Measurements from ENCODE around the gene PDE8A. TPM values are rescaled to one million over a fixed set of nuclear protein-coding genes. Genes with fewer than 3 reads are reported as not detected.

PDE8A gene
- total RNA-seq, 1 donor, result 30.4 TPM

GRCh38 chr15:85036716-85037115, 55.1 kb downstream of the PDE8A start:
- peaks cover 61% of the 10 kb centered on the region for H3K79me2 ChIP-seq (ENCODE audit: insufficient read depth, low read length)
- no peak for TF ChIP-seq CTCF (IDR thresholded peaks at IDR 0.05; ENCODE audit: extremely low read depth, low read depth, low read length)
- DNase-seq (ENCODE audit: insufficient read length, low spot score, missing footprints), result no peak

GRCh38 chr15:85037641-85038040, 56.0 kb downstream of the PDE8A start:
- peaks cover 8% of the 10 kb centered on the region for H4K20me1 ChIP-seq (ENCODE audit: insufficient read depth, low read length)
- DNase-seq (ENCODE audit: insufficient read length, low spot score, missing footprints), result peak; percentile 37
- H3K27me3 ChIP-seq (ENCODE audit: insufficient read depth, low read length), result no peaks in the 10 kb centered on the region
- H3K27ac ChIP-seq (ENCODE audit: low read depth, low read length), result no peak overlapping the region
- no peaks in the 10 kb centered on the region for H3K4me1 ChIP-seq (ENCODE audit: insufficient read depth, low read length)
- peaks cover 61% of the 10 kb centered on the region for H3K79me2 ChIP-seq (ENCODE audit: insufficient read depth, low read length)
- no peak overlapping the region for H3K4me2 ChIP-seq (ENCODE audit: insufficient read depth, low read length)
- no peaks in the 10 kb centered on the region for H3K9me3 ChIP-seq (ENCODE audit: low read depth, low read length)
- H3K4me3 ChIP-seq (ENCODE audit: insufficient read depth, low read length), result no peak overlapping the region
- no peak overlapping the region for H2AFZ ChIP-seq (ENCODE audit: low read length)
- no peaks in the 10 kb centered on the region for H3K36me3 ChIP-seq (ENCODE audit: insufficient read depth, low read length)
- TF ChIP-seq CTCF (IDR thresholded peaks at IDR 0.05; ENCODE audit: extremely low read depth, low read depth, low read length), result no peak

More at GRCh38 chr15:85036716-85037115, 55.1 kb downstream of the PDE8A start:
- Histone ChIP-seq H3K4me2 (ENCODE audit: insufficient read depth, low read length) (no peak overlapping the region), H2AFZ (ENCODE audit: low read length) (no peak overlapping the region), H3K4me1 (ENCODE audit: insufficient read depth, low read length) (no peaks in the 10 kb centered on the region), H3K27ac (ENCODE audit: low read depth, low read length) (no peak overlapping the region), H3K27me3 (ENCODE audit: insufficient read depth, low read length) (no peaks in the 10 kb centered on the region), H3K36me3 (ENCODE audit: insufficient read depth, low read length) (no peaks in the 10 kb centered on the region), H4K20me1 (ENCODE audit: insufficient read depth, low read length) (peaks cover 12% of the 10 kb centered on the region), H3K4me3 (ENCODE audit: insufficient read depth, low read length) (no peak overlapping the region), H3K9me3 (ENCODE audit: low read depth, low read length) (no peaks in the 10 kb centered on the region)

GRCh38 chr15:85041230-85041629, 59.6 kb downstream of the PDE8A start:
- Histone ChIP-seq H3K4me2 (ENCODE audit: insufficient read depth, low read length) (no peak overlapping the region), H3K4me1 (ENCODE audit: insufficient read depth, low read length) (no peaks in the 10 kb centered on the region), H3K36me3 (ENCODE audit: insufficient read depth, low read length) (no peaks in the 10 kb centered on the region), H4K20me1 (ENCODE audit: insufficient read depth, low read length) (peaks cover 5% of the 10 kb centered on the region), H3K4me3 (ENCODE audit: insufficient read depth, low read length) (no peak overlapping the region), H2AFZ (ENCODE audit: low read length) (no peak overlapping the region), H3K27me3 (ENCODE audit: insufficient read depth, low read length) (no peaks in the 10 kb centered on the region), H3K27ac (ENCODE audit: low read depth, low read length) (no peak overlapping the region), H3K9me3 (ENCODE audit: low read depth, low read length) (no peaks in the 10 kb centered on the region), H3K79me2 (ENCODE audit: insufficient read depth, low read length) (peaks cover 67% of the 10 kb centered on the region)
- no peak for TF ChIP-seq CTCF (IDR thresholded peaks at IDR 0.05; ENCODE audit: extremely low read depth, low read depth, low read length)
- no peak for DNase-seq (ENCODE audit: insufficient read length, low spot score, missing footprints)

GRCh38 chr15:85044251-85044853, 62.7 kb downstream of the PDE8A start:
- peak; percentile 10 for DNase-seq (ENCODE audit: insufficient read length, low spot score, missing footprints)

More at GRCh38 chr15:85044251-85044853, 62.7 kb downstream of the PDE8A start:
- TF ChIP-seq CTCF (IDR thresholded peaks at IDR 0.05; ENCODE audit: extremely low read depth, low read depth, low read length), result peak; percentile 80
- Histone ChIP-seq H3K27ac (ENCODE audit: low read depth, low read length) (no peak overlapping the region), H2AFZ (ENCODE audit: low read length) (no peak overlapping the region), H3K79me2 (ENCODE audit: insufficient read depth, low read length) (peaks cover 61% of the 10 kb centered on the region), H3K36me3 (ENCODE audit: insufficient read depth, low read length) (no peaks in the 10 kb centered on the region), H3K9me3 (ENCODE audit: low read depth, low read length) (no peaks in the 10 kb centered on the region), H3K4me2 (ENCODE audit: insufficient read depth, low read length) (no peak overlapping the region), H3K4me3 (ENCODE audit: insufficient read depth, low read length) (no peak overlapping the region), H4K20me1 (ENCODE audit: insufficient read depth, low read length) (no peaks in the 10 kb centered on the region), H3K27me3 (ENCODE audit: insufficient read depth, low read length) (no peaks in the 10 kb centered on the region), H3K4me1 (ENCODE audit: insufficient read depth, low read length) (peaks cover 20% of the 10 kb centered on the region)
